HL-60 (cell line): ENCODE data around the gene XPOT.

ENCODE experiments used
- DNase-seq, 2 experiments: peaks; one replicate each; pipeline ENCODE4 v3.0.0-alpha.2; 2010 to 2020; ENCODE audit warnings: low read depth in 1 of 2, low spot score in 1 of 2
- H3K27ac ChIP-seq: fragments of 250-450 bp; sonication (Bioruptor Pico); replicated peaks from 2 replicates; pipeline ENCODE4 v1.5.1; 2020; ENCODE audit warnings: mild to moderate bottlenecking, moderate library complexity
- H3K27me3 ChIP-seq: fragments of 250-450 bp; sonication (Bioruptor Pico); 2 replicates; pipeline ENCODE4 v1.5.1; 2021; ENCODE audit warnings: mild to moderate bottlenecking, moderate library complexity; ENCODE audit not compliant: insufficient read depth, poor library complexity, severe bottlenecking
- H3K4me3 ChIP-seq: replicated peaks from 2 replicates; pipeline ENCODE4 v1.5.1; 2011; ENCODE audit warnings: mild to moderate bottlenecking, control low read depth, low read length; ENCODE audit not compliant: insufficient read depth
- CTCF ChIP-seq: IDR thresholded peaks from one replicate; pipeline ENCODE4 v1.5.1; 2011; ENCODE audit warnings: low read length, control low read depth, inconsistent platforms; ENCODE audit not compliant: insufficient read depth
- GABPA ChIP-seq: IDR thresholded peaks from 2 replicates; pipeline ENCODE4 v1.6.1; 2012; ENCODE audit warnings: low read depth
- POLR2AphosphoS5 ChIP-seq: IDR thresholded peaks from 2 replicates; pipeline ENCODE4 v1.6.1; 2012; ENCODE audit warnings: low read depth
- REST ChIP-seq: IDR thresholded peaks from 2 replicates; pipeline ENCODE4 v1.6.1; 2012; ENCODE audit warnings: low read depth; ENCODE audit not compliant: insufficient replicate concordance
- SPI1 ChIP-seq: IDR thresholded peaks from 2 replicates; pipeline ENCODE4 v1.6.1; 2012; ENCODE audit warnings: low read depth, mild to moderate bottlenecking, borderline replicate concordance

Gene XPOT

DNA sequence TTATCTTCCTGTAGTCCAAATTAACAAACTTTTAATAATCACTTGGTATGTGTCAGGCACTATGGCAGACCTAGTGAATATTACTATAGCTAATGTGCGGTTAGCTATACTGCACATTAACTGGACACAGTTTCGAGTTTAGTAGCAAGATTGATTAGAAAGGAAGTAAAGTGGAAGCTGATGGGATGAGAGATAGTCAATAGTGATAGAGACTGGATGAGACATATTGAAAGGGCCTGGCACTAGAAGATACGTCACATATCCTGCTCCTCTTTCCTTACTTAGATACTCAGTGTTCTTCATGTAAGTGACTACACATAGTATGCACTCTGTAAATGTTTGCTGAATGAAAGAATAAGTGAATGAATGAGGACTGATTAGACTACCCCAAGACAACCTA lies 53.3 kb downstream of the XPOT start:
- TF ChIP-seq POLR2AphosphoS5, result no peak
- TF ChIP-seq CTCF, result no peak
- no peak for TF ChIP-seq GABPA
- no peak for TF ChIP-seq REST
- no peak for TF ChIP-seq SPI1
- no peak for DNase-seq
- Histone ChIP-seq H3K4me3 (no peak overlapping the region), H3K27ac (no peak overlapping the region), H3K27me3 (no peaks in the 10 kb centered on the region)

GRCh38 chr12:64457923-64458322 lies 53.7 kb downstream of the XPOT start:
- TF ChIP-seq CTCF (no peak), GABPA (no peak), SPI1 (no peak), REST (no peak), POLR2AphosphoS5 (no peak)
- no peak overlapping the region for H3K27ac ChIP-seq
- DNase-seq, result no peak
- H3K4me3 ChIP-seq, result no peak overlapping the region
- H3K27me3 ChIP-seq, result no peaks in the 10 kb centered on the region

DNA sequence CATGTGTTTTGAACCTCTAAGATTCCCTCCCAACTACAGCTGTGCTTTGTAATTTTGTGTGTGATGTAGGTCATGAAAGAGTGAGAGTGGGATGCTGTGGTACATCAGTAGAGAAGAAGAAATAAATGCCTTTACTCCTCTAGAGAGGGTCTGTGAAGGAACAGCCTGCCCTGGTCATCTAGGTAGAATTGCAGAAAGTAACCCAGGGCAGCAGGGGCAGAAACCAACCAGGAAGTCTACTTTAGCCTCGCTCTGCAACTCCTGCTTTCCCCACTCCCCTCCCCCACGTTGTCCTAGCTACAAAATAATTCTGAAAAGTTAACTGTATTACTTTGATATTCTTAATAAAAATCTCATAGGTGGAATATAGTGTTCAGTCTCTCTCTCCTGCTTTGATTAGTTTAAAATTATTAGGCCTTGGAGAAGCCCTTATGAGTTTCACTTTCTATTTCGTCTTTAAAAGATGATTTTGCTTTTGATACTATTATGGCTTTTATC lies 55.3 kb downstream of the XPOT start:
- TF ChIP-seq CTCF, result no peak
- TF ChIP-seq POLR2AphosphoS5, result no peak
- no peak for TF ChIP-seq REST
- TF ChIP-seq SPI1, result no peak
- Histone ChIP-seq H3K27me3 (no peaks in the 10 kb centered on the region), H3K27ac (peak overlapping the region; percentile 45), H3K4me3 (0 out of 2 replicates have a peak overlapping the region, but pooled peaks have one; percentile 7)
- peak in 1 of 2 experiments; percentile 17 for DNase-seq
